ENCODE data around the gene TBC1D1.

DNA sequence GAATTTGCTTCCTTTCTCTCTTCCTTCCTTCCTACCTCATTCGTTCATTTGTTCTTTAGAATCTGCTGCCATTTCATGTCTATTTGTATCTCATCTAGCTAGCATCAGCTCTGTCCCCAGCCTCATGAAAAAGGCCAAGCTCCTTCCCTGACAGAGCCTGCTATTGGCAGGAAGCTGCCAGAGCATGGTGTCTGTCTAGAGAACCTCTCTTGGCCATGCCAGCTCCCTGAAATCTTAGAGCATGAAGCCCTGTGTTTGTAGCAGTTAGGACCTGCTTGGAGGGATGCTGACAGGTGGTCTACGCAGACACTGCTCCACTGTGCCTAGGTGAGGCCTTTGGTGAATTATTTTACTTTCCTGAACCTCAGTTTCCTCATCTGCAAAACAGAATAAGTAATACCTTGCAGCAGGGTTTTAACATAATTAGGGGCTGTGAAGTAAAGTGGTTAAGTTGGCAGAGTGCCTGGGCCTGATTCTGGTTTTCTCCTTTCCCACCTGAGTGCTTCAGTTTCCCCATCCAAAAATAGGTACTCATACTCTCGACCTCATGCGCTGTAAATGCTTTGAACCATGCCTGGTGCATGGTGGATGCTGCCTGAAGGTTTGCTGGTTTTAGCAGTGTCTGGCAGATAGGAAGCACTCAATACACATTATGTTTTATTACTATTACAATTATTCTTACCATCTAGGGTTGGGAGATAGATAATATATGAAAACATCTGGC is 74.0 kb downstream of the TBC1D1 start:
- TF ChIP-seq, protein P1, sequence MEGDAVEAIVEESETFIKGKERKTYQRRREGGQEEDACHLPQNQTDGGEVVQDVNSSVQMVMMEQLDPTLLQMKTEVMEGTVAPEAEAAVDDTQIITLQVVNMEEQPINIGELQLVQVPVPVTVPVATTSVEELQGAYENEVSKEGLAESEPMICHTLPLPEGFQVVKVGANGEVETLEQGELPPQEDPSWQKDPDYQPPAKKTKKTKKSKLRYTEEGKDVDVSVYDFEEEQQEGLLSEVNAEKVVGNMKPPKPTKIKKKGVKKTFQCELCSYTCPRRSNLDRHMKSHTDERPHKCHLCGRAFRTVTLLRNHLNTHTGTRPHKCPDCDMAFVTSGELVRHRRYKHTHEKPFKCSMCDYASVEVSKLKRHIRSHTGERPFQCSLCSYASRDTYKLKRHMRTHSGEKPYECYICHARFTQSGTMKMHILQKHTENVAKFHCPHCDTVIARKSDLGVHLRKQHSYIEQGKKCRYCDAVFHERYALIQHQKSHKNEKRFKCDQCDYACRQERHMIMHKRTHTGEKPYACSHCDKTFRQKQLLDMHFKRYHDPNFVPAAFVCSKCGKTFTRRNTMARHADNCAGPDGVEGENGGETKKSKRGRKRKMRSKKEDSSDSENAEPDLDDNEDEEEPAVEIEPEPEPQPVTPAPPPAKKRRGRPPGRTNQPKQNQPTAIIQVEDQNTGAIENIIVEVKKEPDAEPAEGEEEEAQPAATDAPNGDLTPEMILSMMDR (conservative IDR thresholded peaks at IDR 0.05; ENCODE audit: low read depth in 2 of 2) = no peak
- no peak for TF ChIP-seq REST (IDR thresholded peaks at IDR 0.05; ENCODE audit: unreplicated experiment)
- TF ChIP-seq POLR2AphosphoS5 (IDR thresholded peaks at IDR 0.05; ENCODE audit: low read depth) = no peak
- no peak for TF ChIP-seq EZH2 (IDR thresholded peaks at IDR 0.05; ENCODE audit: low read depth, unreplicated experiment)
- TF ChIP-seq ETS1 (IDR thresholded peaks at IDR 0.05) = no peak
- no peak for TF ChIP-seq EZH2phosphoT487 (IDR thresholded peaks at IDR 0.05; ENCODE audit: unreplicated experiment)
- TF ChIP-seq CREB1 (CRISPR knock-in tag; IDR thresholded peaks at IDR 0.05; ENCODE audit: low read depth) = no peak
- TF ChIP-seq ZNF114 (CRISPR knock-in tag; IDR thresholded peaks at IDR 0.05) = no peak
- TF ChIP-seq STAT1 (IDR thresholded peaks at IDR 0.05; ENCODE audit: unreplicated experiment) = no peak
- no peak for TF ChIP-seq ZNF462 (CRISPR knock-in tag; IDR thresholded peaks at IDR 0.05)
- no peak for TF ChIP-seq NANOG (IDR thresholded peaks at IDR 0.05; ENCODE audit: borderline replicate concordance)

All from GM23338 (cell line).